ENCODE data around the gene NOX3.
A peak's percentile ranks its signal among the peaks of the same experiment; 100 is the strongest.

NOX3 gene

DNA sequence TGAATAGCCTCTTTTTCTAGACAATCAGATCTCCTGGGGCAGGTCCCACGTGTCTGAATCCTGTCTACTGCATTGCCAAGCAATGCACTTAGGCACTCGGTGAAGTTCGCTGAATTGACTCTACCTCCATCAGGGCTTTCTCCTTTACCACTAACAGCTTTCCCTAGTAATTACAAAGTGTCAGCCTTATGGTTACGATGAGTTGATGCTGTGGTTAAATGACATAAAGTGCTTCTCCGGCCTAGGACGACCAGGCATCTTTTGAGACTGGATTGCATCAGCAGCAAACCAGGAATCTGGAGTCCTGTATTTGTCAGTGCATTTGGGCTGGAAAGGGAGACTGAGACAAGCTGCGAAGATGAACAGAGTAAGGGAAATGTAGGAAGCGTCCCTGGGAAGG, 21.5 kb downstream of the NOX3 start:
- DNase-seq = no peak

DNA sequence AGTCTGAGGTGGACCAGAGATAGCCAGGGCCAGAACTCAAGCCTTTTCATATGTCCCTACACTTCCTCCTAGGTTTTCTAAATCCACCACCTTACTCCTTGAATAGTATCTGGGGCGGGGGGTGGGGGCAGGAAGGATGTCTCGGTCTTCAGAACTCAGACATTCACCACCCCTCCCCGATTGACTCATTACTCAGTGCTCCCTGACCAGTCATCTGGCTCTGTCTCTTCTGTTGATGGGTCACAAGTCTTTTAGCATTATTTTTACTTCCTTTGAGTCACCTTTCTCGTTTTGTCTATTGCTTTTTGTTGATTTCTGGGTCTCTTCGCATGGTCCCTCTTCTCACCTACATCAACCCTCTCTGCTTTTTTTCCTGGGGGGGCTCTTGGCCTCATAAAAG, 23.3 kb downstream of the NOX3 start:
- no peak for DNase-seq

DNA sequence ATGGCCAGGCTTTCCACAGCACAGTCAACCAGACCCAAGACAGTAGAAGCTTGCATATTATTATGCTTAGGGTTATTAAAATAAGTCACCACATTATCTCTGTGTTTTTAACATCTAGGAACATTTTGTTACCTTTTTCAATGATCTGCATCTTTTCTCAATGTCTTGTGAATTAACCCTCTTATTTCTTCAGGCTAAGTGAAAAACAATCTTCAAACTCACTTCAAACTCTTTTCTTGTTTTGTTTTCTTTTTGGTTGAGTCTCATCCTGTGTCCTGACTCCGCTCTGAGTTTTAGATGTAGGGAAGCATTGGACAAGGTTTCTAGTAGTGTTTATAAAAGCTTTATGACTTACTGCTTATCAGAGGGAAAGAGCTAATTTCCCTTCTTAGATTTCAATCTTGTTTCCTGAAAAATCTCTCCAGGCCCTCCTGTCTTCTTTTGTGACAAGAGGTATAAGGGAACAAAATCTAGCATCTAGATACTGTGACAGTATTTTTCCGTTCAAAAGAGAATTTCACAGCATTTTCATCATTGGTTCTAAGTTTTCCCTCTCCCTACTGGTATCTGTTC, 26.2 kb downstream of the NOX3 start:
- DNase-seq = no peak

DNA sequence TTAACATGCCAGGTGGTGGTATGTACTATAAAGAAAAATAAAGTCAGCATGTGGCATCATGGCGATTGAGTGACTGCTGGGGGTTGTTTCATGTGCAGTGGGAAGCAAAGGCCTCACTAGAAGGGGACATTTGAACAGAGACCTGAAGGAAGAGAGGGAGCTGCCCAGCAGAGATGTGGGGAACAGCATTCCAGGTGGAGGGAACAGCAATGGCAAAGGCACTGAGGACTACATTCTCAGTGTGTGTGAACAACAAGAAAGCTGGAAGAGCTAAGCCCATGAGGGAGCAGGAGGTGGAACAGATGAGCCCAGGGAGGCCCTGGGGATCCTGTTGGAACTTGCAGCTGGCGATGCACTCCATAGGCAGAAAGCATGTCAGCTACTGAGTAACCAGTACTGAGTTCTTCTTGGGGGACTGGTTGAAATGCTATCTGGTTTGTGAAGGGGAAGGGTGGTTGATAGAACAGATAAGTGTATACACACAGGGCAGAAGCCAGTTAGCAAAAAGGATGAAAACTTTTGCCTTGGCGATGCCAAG, 29.2 kb downstream of the NOX3 start:
- no peak for DNase-seq

DNA sequence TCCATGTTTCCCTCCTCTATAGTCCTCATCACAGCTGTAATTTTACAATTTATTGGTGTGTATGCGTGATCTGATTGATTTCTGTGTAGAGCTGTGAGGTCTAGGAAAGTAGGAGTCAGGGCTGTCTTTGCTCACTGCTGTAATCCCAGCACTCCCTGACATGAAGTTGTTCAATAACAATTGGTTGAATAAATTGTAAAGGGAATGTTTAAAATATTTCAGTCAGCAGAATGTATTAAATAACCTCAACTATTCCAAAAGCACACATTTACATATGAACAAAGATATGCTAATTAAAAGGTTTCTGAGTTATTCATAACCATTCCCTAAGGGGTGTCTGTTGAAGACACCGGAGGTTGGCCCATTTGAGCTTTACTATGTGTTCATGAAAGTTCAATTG, 31.5 kb downstream of the NOX3 start:
- no peak for DNase-seq

DNA sequence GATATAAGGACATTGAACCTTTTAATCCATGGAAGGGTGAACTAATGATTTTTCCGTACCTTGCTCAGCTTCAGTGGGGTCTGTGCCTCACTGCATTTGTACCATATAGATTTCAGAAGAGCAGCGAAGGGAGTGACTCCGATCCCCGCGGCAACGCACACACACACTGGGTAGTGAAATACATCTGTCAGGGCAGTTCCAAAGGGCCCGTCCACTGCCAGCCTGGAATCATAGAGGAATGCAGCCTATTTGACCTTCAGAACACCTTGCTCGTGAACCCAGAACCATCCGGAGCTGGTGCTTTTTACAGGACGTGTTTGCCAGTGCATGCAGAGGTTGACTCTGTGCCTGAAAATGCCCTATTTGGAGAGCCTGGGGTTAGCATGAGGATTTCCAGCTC, 33.0 kb downstream of the NOX3 start:
- no peak for DNase-seq

DNA sequence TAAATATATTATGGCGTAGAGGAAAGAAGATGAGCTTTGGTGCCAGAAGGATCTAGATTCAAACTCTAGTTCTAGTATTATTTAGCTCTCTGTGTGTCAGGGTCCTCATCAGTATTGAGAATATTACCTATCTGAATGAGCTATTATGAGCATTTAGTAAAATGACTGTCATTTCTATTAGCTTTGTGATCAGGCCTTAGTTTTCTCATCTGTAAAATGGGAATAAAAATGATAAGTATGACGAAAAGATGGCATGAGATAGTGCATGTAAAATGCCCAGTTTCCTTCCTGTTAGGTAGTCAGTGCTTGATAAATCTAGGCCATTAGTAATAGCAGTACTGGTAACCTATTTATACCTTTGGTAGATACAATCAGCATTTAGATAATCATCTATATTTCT, 35.1 kb downstream of the NOX3 start:
- DNase-seq = no peak

DNA sequence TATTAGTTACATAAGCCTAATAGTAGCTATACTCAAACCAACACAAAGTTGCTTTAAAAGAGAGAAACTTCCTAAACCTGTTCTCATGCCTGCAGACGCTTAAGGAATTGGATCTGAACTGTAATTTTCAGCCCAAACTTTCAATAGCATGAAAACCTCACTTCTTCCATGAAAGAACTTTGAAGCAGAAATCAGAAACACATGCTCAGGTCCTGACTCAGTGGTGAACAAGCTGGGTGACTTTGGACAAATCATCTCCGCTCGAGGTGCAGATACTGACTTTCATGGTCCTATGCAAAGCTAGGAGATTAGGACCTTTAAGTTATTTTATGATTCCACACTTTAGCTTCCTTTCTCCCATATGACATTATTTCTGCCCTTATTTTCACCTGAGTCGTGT, 36.5 kb downstream of the NOX3 start:
- no peak for DNase-seq

DNA sequence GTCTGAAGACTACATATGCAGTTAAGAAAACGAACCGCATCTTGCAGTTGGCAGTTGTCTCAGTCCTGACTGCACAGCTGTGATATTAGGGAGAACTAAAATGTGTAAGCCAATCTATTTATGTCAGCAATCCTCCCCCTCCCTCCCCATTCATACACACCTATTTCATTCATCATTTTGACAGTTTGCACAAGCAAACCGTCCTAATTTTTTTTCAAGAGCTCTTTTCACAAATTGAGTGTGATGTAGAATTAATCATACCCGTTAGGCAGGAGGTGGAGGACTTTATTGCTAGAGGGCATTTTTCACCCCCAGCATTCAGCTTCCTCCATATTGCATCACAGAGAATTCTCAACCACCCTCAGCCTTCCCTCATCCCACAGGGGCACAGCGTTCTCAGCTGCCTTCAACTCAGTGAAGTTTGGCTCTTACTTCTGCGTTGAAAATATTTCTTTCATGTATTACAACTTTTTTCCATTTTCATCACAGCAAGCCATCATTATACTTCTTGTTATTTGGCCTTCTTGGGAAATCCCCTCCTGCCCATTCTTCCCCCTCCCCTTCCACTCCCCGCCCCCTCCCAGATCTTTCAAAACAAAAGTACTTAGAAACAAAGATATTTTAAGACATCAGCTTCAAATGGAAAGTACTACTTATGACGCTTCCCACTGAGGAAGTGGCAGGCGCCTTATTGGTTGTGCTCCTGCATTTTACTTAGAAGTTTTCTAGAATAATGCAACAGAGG, 37.5 kb downstream of the NOX3 start:
- no peak for DNase-seq

DNA sequence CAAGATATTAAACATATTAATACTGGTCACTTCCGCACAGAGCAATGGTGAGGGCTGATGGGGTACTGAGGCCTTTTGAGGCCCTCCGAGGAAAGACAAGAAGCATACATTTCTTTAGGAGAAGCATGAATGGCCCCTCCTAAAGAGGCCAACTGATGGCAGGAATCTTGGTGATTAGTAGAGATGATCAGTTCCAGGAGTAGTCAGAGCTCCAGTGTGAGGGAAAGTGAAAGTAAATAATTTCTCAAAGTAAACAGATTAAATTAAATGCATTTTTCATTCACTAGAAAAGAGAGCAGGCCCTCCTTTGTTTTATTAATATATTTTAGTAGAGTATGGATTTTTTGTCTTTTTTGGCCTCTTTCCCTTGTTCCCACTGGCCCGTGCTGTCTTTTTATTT, 38.2 kb downstream of the NOX3 start:
- DNase-seq = no peak

DNA sequence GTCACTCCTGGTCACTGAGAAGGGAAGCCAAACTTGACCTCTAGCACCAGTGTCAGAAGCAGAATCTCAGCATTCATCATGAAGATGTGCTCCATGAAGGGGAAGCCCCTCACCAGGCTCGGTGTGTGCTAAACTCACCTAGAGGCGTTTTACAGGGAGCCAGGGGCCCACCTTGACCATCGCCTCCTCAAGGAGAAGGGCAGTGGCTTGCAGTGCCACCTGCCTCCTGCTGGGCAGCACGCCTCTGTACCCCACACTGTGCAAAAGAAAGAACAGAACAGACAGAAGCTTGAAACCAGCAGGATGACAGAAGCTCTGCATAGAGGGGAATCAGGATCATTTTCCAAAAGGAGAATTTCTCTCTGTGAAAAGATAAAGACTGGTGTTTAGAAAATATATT, 39.7 kb downstream of the NOX3 start:
- no peak for DNase-seq

DNA sequence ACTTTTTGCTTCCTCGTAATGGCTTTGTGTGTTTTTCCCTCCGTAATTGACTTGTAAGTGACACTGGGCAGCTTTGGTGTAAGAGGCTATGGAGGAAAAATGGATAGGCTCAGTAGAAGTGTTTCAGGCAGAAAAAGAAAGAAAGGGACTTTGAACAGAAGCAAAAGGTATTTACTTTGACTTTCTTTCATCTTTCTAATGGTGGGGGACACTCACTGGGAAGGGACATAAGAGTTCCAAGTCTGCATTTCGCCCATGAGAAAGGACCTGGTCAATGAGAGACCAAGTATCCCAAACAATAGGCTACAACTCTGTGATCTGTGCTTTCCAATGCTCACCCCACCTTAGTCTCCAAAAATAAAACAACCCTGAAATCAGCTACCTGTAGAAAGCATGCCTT, 41.6 kb downstream of the NOX3 start:
- no peak for DNase-seq

DNA sequence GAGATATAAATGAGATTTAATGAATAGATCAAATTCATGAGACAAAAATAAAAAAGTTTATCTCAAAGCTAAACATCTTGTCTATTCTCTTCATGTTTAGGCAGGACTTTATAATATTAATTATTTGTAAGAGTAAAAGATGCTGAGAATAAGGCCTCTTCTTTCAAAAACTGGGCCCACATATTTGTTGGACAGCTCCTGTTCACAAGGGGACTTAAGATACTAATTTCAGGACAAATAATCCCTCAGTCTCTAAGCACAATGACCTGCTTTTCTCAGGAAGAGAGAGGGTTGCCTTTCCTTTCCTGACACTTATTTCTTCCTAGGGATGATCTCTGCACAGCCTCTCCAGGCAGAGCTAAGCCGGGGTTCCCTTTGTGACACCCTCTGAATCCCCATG, 43.3 kb downstream of the NOX3 start:
- DNase-seq = no peak

DNA sequence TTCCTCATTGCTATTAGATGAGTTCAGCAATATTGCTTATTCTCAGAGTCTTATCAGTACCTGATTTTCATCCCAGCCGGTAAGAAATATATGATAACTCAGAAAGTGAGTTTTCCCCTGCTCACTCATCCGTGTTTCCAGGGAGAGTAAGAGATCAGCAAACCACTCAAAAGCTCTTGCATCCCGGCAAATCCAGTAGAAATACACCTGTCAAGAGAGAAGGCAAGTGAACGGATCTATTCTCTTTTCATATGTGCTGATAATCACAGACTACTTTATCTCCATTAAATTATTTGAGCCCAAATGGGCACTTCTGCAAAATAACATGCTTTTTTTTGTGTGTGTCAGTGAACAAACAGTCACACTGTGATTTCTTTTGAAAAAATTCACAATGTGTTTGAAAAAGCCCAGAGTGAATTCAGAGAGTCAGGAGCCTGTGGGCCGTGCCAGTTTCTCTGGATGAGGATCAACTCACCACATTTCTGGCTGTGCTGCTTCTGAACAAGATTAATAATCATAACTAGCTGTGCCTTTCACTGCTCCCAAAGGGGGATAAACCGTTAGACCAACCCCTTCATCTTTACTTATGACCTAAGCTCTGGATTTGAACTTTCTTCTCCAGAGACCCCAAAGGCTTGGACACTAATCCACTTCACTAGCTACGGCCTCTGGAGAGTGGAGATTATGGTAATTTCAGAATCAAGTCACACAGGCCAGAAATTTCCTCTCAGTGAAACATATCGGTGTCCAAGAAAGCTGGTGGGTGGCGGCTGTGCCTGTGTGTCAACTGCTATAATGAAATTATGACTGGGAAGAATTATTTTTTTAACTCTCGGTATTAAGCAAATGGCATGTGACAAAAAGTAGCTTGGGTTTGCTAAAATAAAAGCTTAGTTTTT, 44.2 kb downstream of the NOX3 start:
- DNase-seq = no peak

DNA sequence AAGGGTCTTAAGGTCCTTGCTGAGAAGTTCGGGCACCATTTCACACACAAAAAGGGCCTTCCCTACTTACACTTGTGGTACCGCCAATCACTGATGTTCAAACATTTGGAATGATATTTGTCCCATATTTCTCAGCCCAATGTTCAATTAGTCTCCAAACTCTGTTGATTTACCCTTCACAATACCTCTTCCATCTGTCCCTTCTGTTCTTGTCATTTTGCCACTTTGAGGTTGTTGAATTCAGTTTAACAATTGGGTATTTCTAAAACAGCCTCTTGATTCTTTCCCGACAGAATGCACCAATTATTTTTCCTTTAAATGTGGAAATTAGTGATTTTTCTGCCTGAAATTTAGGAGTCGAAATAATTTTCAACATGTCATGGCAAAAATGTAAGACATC, 46.2 kb downstream of the NOX3 start:
- no peak for DNase-seq

DNA sequence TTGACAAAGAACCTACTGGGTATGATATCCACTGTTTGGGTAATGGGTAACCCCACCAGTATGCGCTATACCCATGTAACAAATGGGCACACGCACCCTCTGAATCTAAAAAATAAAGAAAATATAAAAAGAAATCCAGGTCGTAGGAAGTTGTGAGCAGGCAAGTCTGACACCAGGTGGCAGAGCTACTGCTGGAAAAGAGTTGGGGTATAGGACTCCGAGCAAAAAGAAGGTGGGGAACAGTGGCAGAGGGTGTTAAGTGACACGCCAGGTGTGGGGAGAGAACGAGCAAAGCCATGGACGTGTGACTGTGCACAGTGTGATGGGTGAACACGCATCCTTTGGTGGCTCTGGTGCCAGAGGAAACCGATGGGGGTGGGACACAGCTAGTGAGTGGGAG, 46.7 kb downstream of the NOX3 start:
- no peak for DNase-seq

DNA sequence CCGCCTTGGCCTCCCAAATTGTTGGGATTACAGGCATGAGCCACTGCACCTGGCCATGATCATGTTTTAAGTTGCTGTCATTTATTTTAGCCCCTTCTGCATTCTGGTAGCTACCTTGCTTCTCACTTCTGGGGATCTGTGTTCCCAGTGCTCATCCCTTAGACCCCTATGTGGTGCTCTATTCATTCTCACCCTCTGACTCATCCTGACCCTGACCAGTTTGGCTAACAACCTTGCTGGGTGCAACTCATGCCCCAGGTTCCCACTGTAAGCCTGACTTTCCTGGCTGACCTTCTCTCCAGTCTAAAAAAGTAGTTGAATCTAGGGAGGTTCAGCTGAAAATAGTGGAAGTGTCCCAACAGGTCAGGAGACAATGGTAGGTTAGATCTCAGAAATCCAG, 47.4 kb downstream of the NOX3 start:
- DNase-seq = no peak

DNA sequence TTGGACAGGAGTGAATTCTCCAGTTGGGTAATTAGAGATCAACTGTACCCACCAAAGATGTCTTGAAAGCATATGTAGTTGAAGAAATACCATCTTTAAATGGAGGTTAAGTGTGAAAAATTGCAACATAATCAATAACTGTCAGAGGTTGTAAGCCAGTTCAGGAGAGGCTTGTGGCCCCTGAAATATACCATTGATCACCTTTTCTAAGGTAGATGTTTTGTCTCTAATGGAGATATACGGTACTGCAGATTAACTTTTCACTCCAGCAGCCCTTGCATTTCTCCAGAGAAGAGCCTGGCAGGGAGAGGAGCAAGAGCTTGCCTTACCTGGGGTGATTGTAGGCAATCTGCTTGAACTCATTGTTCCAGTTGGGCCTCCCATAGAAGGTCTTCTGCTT, 48.8 kb downstream of the NOX3 start:
- no peak for DNase-seq

DNA sequence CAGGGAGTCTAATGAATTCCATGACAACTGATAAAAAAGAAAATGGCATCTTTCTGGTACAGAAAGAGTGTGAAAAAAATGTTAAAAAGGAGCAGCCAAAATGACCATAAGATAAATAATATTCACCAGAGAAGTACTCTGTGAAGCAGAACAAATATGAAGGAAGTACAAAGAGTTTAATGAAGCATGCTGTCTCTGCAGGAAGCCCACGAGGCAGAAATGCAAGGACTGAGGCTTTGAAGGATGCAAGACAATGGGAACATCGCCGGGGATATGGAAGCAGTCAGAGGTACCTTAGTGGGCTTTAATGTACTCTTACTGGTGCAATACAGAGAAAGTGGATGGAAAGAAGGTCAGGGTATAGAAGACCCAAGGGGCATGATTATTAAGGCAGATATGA, 50.7 kb downstream of the NOX3 start:
- DNase-seq = no peak

DNA sequence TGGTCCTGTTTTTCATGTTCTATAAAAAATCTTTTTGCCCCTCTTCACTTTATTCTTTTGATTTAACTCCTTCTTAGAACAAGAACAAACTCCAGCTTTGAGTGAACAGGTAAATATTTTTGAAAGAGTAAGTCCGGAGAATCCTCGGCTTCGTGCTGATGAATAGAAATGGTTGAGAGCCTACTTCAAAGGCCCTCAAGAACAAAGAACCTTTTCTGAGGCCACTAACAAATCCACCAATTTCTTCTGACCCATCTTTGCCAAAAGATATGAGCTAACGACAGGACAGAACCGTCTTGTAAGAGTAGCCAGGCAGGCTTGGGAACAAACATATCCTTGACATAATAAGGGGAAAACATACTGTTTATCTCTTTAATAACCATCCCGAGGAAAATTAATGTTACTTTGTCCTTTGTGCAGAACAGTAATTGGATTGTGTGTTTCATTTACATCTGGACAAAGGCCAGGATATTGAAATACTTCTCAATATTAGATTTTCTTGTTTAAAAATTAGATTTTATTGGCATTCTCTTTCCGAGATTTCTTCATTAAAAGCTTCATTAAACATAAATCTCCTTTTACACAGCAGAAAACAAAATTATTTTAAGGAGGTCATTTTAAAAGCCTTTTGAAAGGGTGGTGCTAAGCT, 52.9 kb downstream of the NOX3 start:
- no peak for DNase-seq

DNA sequence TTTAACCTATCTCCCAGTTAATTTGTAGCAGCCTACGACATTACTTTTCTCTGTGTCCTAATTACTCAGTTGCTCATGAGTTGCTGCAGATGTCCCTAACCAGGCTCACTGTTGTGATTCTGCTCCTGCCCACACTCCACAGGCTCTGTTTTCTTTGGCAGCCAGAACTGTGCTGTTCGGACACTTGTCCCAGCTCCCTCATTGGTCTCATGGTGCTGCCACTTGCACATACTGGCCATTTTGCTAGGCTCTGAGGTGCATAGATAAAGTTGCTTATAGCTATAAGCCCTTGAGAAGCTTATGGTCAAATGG, 55.0 kb downstream of the NOX3 start:
- DNase-seq = peak in 1 of 2 donors; percentile 19

DNA sequence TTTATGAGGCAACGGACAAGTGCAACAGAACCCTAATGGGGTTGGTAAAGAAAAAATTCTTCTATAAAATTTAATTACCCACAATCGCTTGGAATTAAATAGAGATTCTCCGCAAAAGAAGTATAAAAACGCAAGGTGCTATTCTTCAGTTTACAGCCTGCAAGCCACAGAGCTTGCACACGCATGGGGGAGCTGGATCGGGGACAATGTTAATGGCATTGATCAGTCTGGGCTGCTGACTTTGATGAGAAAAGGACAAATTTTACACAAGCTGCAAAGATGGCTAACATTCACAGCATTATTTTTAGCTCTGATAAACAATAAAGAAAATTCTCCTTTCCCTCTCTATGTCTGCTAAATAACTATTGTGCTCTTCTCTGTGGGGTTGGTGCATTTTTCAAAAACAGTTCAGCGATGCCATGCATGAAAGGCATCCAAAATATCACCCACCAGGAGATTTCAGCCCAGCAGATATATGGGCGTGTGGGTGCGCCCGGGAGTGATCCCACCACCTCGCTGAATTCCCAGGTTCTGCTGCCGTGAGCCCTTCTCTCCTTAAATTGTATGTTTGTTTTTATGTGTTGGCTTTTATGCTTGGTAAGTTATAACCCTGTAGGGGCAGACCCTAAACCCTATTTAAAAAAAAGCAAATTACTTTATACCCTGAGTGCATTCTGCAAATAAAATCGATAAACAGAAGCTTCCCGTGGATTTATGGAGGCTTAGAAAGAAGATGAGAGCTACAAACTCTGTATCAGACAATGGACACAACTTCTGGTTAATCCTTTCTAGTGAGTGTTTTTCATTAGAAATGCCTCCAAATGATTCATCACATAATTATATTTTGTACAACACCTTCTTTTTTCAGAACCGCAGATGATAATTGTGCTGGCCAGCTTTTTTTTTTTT, 55.6 kb downstream of the NOX3 start:
- no peak for DNase-seq

Measured in hippocampal formation (tissue), 2 donors.